GM12892 (cell line): ENCODE results near the gene FAM200C.

Experiments
- DNase-seq: peaks from one replicate; pipeline ENCODE4 v3.0.0; 2011; ENCODE audit not compliant: insufficient read length
- FAIRE-seq: peaks from 2 replicates; lab custom pipeline; 2011; peaks lifted over from hg19 to GRCh38; lab: Jason Lieb, UNC
- POLR2A ChIP-seq: IDR thresholded peaks from 2 replicates; pipeline ENCODE4 v1.6.1; 2011; ENCODE audit warnings: low read depth, low read length, control low read depth
- POLR2AphosphoS5 ChIP-seq: IDR thresholded peaks from 2 replicates; pipeline ENCODE4 v1.6.1; 2011; ENCODE audit warnings: low read depth, low read length, control low read depth
- TAF1 ChIP-seq: IDR thresholded peaks from 2 replicates; pipeline ENCODE4 v1.6.1; 2011; ENCODE audit warnings: low read depth, mild to moderate bottlenecking, control low read depth, low read length, borderline replicate concordance

FAM200C gene

GRCh38 chr5:160375166-160375565, 24.7 kb downstream of the FAM200C start:
- DNase-seq (no peak), FAIRE-seq (no peak)
- TF ChIP-seq TAF1 (no peak), POLR2A (no peak), POLR2AphosphoS5 (no peak)

DNA sequence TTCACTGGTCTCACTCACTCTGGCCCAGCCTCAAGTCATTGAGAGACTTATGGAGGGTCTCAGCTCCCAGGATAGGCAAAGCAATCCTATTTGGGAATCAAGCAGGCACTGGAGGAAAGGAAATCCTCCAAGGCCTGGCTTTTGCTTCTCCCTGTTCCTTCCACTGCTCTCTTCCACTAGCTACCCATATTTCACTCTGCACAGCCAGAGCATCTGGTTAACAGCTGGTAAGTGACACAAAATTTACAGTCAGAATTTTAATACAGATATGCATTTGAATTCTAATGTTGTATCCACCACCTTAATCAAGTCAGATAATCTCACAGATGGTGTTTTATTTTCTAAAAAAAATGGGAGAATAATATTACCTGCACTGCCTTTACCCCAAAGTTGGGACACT, 28.6 kb downstream of the FAM200C start:
- TF ChIP-seq TAF1, result no peak
- TF ChIP-seq POLR2AphosphoS5, result no peak
- TF ChIP-seq POLR2A, result no peak
- DNase-seq (no peak), FAIRE-seq (no peak)

DNA sequence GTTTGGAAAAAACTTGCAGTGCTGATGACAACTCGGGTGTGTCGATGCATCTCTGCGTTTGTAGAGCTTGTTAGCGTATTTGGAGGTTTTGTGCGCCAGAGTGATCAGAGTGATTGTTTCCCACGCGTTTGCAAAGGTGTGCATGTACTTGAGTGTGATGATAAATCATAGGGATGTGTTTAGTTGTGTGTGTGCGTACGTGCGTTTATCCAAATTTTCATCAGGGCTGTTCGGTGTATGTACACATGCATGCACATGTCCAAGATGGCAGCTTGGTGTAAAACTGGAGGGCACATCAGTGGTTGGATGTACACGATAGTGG, 29.2 kb downstream of the FAM200C start:
- DNase-seq (no peak), FAIRE-seq (no peak)
- no peak for TF ChIP-seq TAF1
- no peak for TF ChIP-seq POLR2A
- TF ChIP-seq POLR2AphosphoS5, result no peak

DNA sequence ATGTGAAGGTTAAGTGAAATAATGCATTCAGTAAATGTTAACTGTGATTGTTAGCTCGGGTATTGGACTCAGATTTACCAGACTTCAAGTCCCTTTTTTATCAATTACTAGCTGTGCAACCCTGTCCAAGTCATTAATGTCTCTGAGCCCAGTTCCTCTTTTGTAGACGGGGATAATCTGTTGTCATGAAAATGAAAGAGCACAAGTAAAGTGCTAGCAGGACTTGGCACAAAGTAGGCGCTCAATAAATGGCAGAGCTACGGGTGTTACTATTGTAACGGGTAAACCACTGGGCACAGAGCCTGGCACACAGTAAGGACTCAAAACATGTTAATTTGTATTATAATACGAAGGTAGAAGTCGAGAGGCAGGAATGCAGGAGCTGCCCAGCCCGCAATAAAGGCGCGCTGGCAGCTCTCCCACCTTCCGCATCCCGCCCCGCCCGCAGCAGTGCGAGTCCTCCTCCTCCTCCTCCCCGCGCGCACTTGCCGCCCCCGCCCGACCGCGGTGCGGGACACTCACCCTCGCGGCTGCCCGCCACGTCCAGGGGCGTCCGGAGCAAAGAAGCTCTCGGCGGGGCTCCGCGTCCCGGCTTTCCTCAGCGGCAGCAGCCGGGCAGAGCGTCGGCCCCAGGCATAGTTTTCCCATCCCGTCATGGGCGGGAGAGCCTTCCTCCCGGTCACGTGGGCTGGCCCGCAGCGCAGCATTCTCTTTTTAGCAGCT, 29.7 kb downstream of the FAM200C start, which contains the start of gene C1QTNF2:
TSS of gene C1QTNF2 (minus strand) at position 637 of the 723 bp plus-strand sequence. CDS start 15,615 bp downstream, outside the sequence.
- FAIRE-seq (peak; percentile 46), DNase-seq (no peak)
- no peak for TF ChIP-seq POLR2AphosphoS5

GRCh38 chr5:160367885-160368284, 32.0 kb downstream of the FAM200C start:
- TF ChIP-seq POLR2AphosphoS5 (no peak), TAF1 (no peak), POLR2A (no peak)
- no peak for DNase-seq
- no peak for FAIRE-seq

DNA sequence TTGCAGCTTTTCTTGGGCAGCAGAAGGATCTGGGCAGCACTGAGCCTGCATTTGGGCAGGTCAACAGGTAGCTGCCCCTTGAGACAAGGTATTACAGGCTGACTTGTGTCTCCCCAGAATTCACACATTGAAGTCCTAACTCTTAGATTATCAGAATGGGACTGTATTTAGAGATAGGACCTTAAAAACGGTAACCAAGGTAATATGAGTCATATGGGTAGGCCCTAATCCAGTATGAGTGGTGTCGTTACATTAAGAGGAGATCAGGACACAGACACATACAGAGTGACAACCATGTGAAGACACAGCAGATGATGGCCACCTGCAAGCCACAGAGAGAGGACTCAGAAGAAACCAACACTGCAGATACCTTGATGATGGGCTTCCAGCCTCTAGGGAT, 32.6 kb downstream of the FAM200C start:
- FAIRE-seq (no peak), DNase-seq (no peak)
- TF ChIP-seq POLR2AphosphoS5 (no peak), POLR2A (no peak), TAF1 (no peak)

GRCh38 chr5:160366230-160366629, 33.6 kb downstream of the FAM200C start:
- TF ChIP-seq POLR2AphosphoS5 (no peak), TAF1 (no peak), POLR2A (no peak)
- FAIRE-seq, result no peak
- no peak for DNase-seq

GRCh38 chr5:160363660-160364395, 36.0 kb downstream of the FAM200C start:
- DNase-seq (no peak), FAIRE-seq (no peak)
- TF ChIP-seq POLR2AphosphoS5, result no peak
- no peak for TF ChIP-seq TAF1
- TF ChIP-seq POLR2A, result no peak

GRCh38 chr5:160363211-160363610, 36.6 kb downstream of the FAM200C start:
- DNase-seq, result no peak
- no peak for FAIRE-seq
- TF ChIP-seq POLR2A (no peak), POLR2AphosphoS5 (no peak), TAF1 (no peak)

DNA sequence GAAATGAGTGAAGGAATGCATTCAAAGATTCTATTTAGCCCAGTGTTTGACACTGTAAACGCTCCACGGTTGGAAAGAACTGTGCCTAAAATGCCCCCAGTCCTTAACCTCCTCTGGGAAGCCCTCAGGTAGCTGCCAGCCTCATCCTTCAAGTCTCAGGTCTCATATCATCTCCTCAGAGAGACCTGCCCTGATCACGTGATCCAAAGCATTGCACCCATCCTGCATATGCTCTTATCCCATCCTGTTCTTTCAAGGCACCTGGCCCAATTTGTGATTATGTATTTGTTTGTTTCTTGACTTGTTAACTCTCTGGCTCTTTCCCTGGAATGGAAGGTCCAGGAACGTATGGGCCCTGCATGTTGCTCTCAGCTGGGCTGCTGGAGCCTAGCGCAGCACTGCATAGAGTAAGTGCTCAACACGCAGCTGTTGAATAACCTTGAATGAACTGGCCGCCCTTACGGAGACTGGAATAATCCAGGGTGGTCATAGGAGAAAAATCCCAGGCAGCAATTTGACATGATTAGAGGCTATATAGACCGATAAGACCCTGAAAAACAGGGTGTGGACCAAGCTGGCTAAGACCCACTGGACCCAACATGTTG, 38.1 kb downstream of the FAM200C start:
- no peak for TF ChIP-seq TAF1
- no peak for TF ChIP-seq POLR2AphosphoS5
- no peak for TF ChIP-seq POLR2A
- FAIRE-seq (no peak), DNase-seq (no peak)

DNA sequence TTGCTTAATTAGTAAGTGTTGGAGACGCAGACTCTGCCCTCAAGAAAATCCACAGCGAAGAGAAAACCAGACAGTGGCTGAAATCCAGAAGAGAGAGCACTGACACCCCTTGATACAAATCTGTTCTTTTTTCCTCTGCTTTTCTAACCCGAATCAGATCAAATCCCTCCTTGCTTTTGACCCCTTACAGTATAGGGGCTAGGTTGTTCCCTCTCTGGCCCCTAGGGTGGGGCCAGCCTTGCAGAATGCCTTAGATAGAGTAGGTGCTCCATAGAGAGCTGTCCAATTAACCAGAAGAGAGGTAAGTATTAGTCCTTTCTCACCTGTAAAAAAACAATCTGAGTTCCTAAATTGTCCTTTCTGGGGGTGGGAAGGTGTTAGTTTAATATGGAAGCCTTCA, 39.5 kb downstream of the FAM200C start:
- TF ChIP-seq POLR2A (no peak), TAF1 (no peak), POLR2AphosphoS5 (no peak)
- no peak for FAIRE-seq
- DNase-seq, result no peak
